Adrenal gland (tissue), 12 donors: ENCODE results near the gene HINT2. TPM values are rescaled to one million over a fixed set of nuclear protein-coding genes. Genes with fewer than 3 reads are reported as not detected.

Experiments used
- DNase-seq, 7 donors: peaks; one replicate each; pipeline ENCODE4 v3.0.0-alpha.2; 2019 to 2020
- H3K27ac ChIP-seq, 5 donors: fragments of 200-600 bp; sonication (generic) in 4 of 5; 1 replicate in 3 of 5; 2 replicates in 2 of 5; pipeline versions ENCODE4 v1.5.1 to v1.8.0; 2016 to 2020; ENCODE audit warnings: mild to moderate bottlenecking in 1 of 5
- H3K27me3 ChIP-seq: fragments of 200-600 bp; 2 replicates; pipeline ENCODE4 v1.8.0; 2021
- H3K36me3 ChIP-seq, 2 donors: fragments of 200-600 bp; replicated peaks in 1 of 2; 1 replicate in 1 of 2; 2 replicates in 1 of 2; pipeline versions ENCODE4 v1.5.1 to v1.8.0; 2018 to 2022
- H3K4me1 ChIP-seq, 2 donors: fragments of 200-600 bp; replicated peaks in 1 of 2; 1 replicate in 1 of 2; 2 replicates in 1 of 2; pipeline versions ENCODE4 v1.5.1 to v1.8.0; 2018 to 2021
- H3K4me3 ChIP-seq, 4 donors: fragments of 200-600 bp; sonication (generic) in 3 of 4; one replicate each; pipeline ENCODE4 v1.5.1; 2016 to 2018
- H3K9me3 ChIP-seq, 3 donors: fragments of 200-600 bp; sonication (generic) in 1 of 3; replicated peaks in 1 of 3; 1 replicate in 2 of 3; 2 replicates in 1 of 3; pipeline versions ENCODE4 v1.5.1 to v1.8.0; 2016 to 2021
- POLR2A ChIP-seq, 2 donors: fragments of 450-650 bp; IDR thresholded peaks; one replicate each; pipeline ENCODE4 v1.6.1; 2017; ENCODE audit warnings: antibody characterized with exemption in 2 of 2, mild to moderate bottlenecking in 2 of 2, moderate library complexity in 1 of 2
- WGBS, 4 donors: extraction: QIAGEN DNeasy Blood & Tissue Kit in 2 of 4; methylation state at CpG; one replicate each; pipeline versions ENCODE4 v1.1.5 to v1.1.7; 2013 to 2017; 5-methylcytosine and 5-hydroxymethylcytosine counted together
- intact Hi-C, 2 donors: fragments of 100-400 bp; cut with DNase I; formaldehyde crosslinking; loops; one replicate each; pipeline versions ENCODE4 v1.14.1 to v1.15.0; 2022 to 2023
- polyA plus RNA-seq, 3 donors: library from polyadenylated mRNA; stranded (reverse); fragments of 200-250 nt in 2 of 3; fragments of 350-450 nt in 1 of 3; fragmentation: Illumina TruSeq in 1 of 3; extraction: RNeasy Lipid Tissue Mini Kit (QIAGEN cat#74804) in 1 of 3; gene quantifications; one replicate each; pipeline ENCODE4 v1.2.3, GENCODE V29; 2013 to 2014
- total RNA-seq, 9 donors: library from RNA; depleted of rRNA in 4 of 9; stranded (reverse); fragments of >200 nt in 4 of 9; fragments of 120-200 nt in 1 of 9; fragmentation: NEBNext Ultra II Directional in 1 of 9; extraction: Animal tissue kit (Norgen Biotek cat#: 25700) in 1 of 9; gene quantifications; one replicate each; pipeline versions ENCODE4 v1.1.0 to v1.2.4, GENCODE V29; 2013 to 2023
- TF ChIP-seq, protein P1 (sequence below), 6 experiments: fragments of 450-650 bp in 4 of 6; fragments of 200-600 bp in 2 of 6; sonication (generic) in 1 of 6; IDR thresholded peaks; 1 replicate in 5 of 6; 2 replicates in 1 of 6; pipeline versions ENCODE4 v1.5.1 to v1.8.0; 2016 to 2021; ENCODE audit warnings: antibody characterized with exemption in 6 of 6, mild to moderate bottlenecking in 2 of 6, moderate library complexity in 1 of 6
- donor health status: healthy with polysubstance abuse.
- donor health status: Bipolar disorder and iron deficiency.
- donor health status: DM: yes; HTN: yes; CAD: no.
- donor health status: DM: no; HTN: no; CAD: no.
- donor health status: DM: no; HTN: no; CAD: no.
- donor health status: DM: yes; HTN: yes; CAD: no.

Gene HINT2
- total and polyA plus RNA-seq, 12 donors = 27.6 to 199 (median 82.9) TPM

- intact Hi-C loops = loop anchor here (5.0 kb wide), 2 partner anchors 37 to 48 kb away; partner anchors contain the start of gene NPR2 (in 1 of the 2)
- Histone ChIP-seq H3K9me3 (no peaks in the 10 kb centered on the region), H3K27me3 (no peaks in the 10 kb centered on the region), H3K4me1 (peaks cover 33 to 34% of the 10 kb centered on the region in 2 donors), H3K27ac (peak overlapping the region; percentile 48 to 99 (median 93)), H3K36me3 (no peaks in the 10 kb centered on the region), H3K4me3 (peak overlapping the region; percentile 15 to 98 (median 48))
- DNase-seq = peak in 1 of 7 donors; percentile 28
- 26 to 33% (median 28%) methylated on average over 2 of the region's 2 CpGs for WGBS, 4 donors
- TF ChIP-seq POLR2A (IDR thresholded peaks at IDR 0.05) = no peak
- TF ChIP-seq, protein P1, sequence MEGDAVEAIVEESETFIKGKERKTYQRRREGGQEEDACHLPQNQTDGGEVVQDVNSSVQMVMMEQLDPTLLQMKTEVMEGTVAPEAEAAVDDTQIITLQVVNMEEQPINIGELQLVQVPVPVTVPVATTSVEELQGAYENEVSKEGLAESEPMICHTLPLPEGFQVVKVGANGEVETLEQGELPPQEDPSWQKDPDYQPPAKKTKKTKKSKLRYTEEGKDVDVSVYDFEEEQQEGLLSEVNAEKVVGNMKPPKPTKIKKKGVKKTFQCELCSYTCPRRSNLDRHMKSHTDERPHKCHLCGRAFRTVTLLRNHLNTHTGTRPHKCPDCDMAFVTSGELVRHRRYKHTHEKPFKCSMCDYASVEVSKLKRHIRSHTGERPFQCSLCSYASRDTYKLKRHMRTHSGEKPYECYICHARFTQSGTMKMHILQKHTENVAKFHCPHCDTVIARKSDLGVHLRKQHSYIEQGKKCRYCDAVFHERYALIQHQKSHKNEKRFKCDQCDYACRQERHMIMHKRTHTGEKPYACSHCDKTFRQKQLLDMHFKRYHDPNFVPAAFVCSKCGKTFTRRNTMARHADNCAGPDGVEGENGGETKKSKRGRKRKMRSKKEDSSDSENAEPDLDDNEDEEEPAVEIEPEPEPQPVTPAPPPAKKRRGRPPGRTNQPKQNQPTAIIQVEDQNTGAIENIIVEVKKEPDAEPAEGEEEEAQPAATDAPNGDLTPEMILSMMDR (IDR thresholded peaks at IDR 0.05) = no peak
Measured at GRCh38 chr9:35829764-35830096, 14.9 kb upstream of the HINT2 start.

DNA sequence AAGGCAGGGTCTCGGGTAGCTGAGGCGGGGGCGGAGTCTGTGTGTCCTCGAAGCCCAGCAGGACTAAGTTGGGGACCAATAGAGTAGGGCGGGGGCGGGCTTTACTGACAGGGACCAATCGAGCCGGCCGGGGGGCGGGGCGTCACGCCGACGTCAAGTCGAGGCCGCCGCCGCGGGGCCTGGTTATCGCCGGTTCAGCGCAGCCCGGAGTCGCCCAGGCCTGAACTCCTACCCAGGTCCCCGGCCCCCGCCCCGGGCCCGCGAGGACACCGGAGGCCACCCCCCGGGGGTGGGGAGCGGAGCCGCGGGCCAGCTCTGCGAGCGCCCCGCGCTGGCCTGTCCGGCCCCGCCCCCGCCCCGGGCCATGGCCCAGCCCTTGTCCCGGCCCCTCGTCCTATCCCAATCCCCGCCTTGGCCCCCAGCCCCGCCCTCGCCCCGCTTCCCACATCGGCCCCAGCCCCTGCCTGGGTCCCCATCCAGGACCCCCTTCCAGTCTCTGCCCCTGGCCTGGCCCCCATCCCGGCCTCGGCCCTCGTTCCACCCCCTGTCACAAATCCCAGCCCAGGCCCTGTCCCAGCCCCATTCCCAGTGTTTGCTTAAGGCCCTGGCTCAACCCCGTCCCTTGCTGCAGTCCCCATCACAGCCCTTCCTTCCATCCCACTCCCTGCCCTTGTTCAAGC lies 14.4 kb upstream of the HINT2 start, which contains the start of gene TMEM8B:
TSS of gene TMEM8B (plus strand) at position 145 of the 680 bp plus-strand sequence. CDS start at position 365, 220 bp downstream.
- Histone ChIP-seq H3K4me1 (peaks cover 30 to 33% of the 10 kb centered on the region in 2 donors), H3K9me3 (no peaks in the 10 kb centered on the region), H3K4me3 (peak within 1 kb of the TSS; percentile 39 to 98 (median 50)), H3K27ac (peak within 1 kb of the TSS; percentile 48 to 99 (median 93)), H3K27me3 (no peaks in the 10 kb centered on the region), H3K36me3 (no peaks in the 10 kb centered on the region)
- intact Hi-C loops = loop anchor here (5.0 kb wide), 2 partner anchors 37 to 48 kb away; partner anchors contain the start of gene NPR2 (in 1 of the 2)
- TF ChIP-seq, protein P1 (IDR thresholded peaks at IDR 0.05) = no peak
- TF ChIP-seq POLR2A (IDR thresholded peaks at IDR 0.05) = peak in 1 of 2 donors; percentile 52
- WGBS, 4 donors = 0 to 1% (median 1%) methylated on average over 29 to 53 of the region's 53 CpGs; no CpG with 5 or more reads in 1 of the 4 donors
- peak; percentile 94 to 99 (median 98) for DNase-seq

DNA sequence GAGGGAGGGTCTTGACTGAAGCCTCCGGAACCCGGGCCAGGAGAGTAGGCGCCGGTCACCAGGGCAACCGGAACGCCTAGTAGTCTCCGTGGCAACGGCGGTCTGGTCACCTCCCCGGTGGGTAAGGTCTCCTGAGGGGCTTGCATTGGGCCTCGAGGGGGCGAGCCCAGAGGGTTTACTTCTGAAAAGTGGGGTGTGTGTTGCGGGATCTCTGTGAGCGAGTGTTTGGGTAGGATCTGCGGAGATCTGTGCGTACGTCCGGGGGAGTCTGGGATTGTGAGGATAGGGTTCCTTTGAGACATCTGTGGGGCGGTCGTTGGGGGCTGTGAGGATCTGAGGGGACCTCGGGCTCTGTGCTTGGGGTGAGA lies 13.9 kb upstream of the HINT2 start, which contains the start of gene FAM221B:
TSS of gene FAM221B (minus strand) at position 17 of the 368 bp plus-strand sequence. CDS start 2,571 bp downstream, outside the sequence.
- no peak for TF ChIP-seq POLR2A (IDR thresholded peaks at IDR 0.05)
- TF ChIP-seq, protein P1 (IDR thresholded peaks at IDR 0.05) = no peak
- peak within 1 kb of the TSS; percentile 48 to 99 (median 93) for H3K27ac ChIP-seq
- WGBS, 4 donors = 0 to 3% (median 2%) methylated on average over 17 to 21 of the region's 21 CpGs
- DNase-seq = peak in 2 of 7 donors; percentile 46 to 76
- intact Hi-C loops = loop anchor here (5.0 kb wide), 2 partner anchors 36 to 49 kb away; partner anchors contain the start of gene NPR2 (in 1 of the 2)
- peaks cover 25 to 33% of the 10 kb centered on the region in 2 donors for H3K4me1 ChIP-seq
- no peaks in the 10 kb centered on the region for H3K9me3 ChIP-seq
- peak within 1 kb of the TSS; percentile 39 to 98 (median 50) for H3K4me3 ChIP-seq
- no peaks in the 10 kb centered on the region for H3K36me3 ChIP-seq
- H3K27me3 ChIP-seq = no peaks in the 10 kb centered on the region

DNA sequence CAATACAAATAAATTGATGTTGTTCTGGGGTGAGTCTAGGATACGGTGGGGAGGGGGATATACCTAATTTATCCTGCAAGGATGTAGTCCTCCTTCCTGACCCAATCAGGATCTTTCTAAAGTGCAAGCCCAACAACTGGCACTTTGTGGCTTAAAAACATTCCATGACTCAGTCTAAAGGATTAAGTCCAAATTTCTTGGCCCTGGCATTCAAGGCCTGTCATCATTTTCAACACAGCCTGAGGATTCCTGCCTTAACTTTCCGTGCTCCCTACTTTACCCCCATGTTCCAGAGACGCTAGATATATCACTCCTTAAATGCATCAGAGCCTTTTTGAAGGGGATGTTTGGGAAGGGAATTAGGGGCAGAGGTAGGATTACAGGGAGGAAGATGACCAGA lies 12.6 kb upstream of the HINT2 start:
- DNase-seq = no peak
- intact Hi-C loops = loop anchor here (5.0 kb wide), 2 partner anchors 35 to 50 kb away; partner anchors contain the start of gene NPR2 (in 1 of the 2)
- no peaks in the 10 kb centered on the region for H3K36me3 ChIP-seq
- H3K9me3 ChIP-seq = no peaks in the 10 kb centered on the region
- H3K4me1 ChIP-seq = peaks cover 13 to 21% of the 10 kb centered on the region in 2 donors
- H3K27ac ChIP-seq = peak overlapping the region in 2 of 5 donors; percentile 46 to 47
- WGBS, 4 donors = 47 to 69% (median 54%) methylated on average over 3 of the region's 3 CpGs
- no peaks in the 10 kb centered on the region for H3K27me3 ChIP-seq
- H3K4me3 ChIP-seq = no peak overlapping the region
- TF ChIP-seq, protein P1 (IDR thresholded peaks at IDR 0.05) = no peak
- no peak for TF ChIP-seq POLR2A (IDR thresholded peaks at IDR 0.05)
